Heart left ventricle (tissue), 16 donors: ENCODE results near the gene MARCHF7. TPM values are rescaled to one million over a fixed set of nuclear protein-coding genes. Genes with fewer than 3 reads are reported as not detected.

Experiments used
- ATAC-seq, 4 donors: fragments of 200-7000 bp; cut with Tn5 transposase; one replicate each; pipeline ENCODE4 v1.9.1; 2020 to 2022; ENCODE audit warnings: moderate library complexity in 4 of 4, mild to moderate bottlenecking in 3 of 4, moderate number of reproducible peaks in 1 of 4
- DNase-seq, 5 donors: peaks; one replicate each; pipeline ENCODE4 v3.0.0-alpha.2; 2020
- H3K27ac ChIP-seq, 12 donors: fragments of 200-600 bp; sonication (generic) in 4 of 12; one replicate each; pipeline versions ENCODE4 v1.5.0 to v1.8.0; 2016 to 2022; ENCODE audit warnings: mild to moderate bottlenecking in 2 of 12
- H3K27me3 ChIP-seq, 9 donors: fragments of 200-600 bp; sonication (generic) in 2 of 9; one replicate each; pipeline versions ENCODE4 v1.5.1 to v1.8.0; 2016 to 2022; ENCODE audit warnings: mild to moderate bottlenecking in 3 of 9
- H3K36me3 ChIP-seq, 9 donors: fragments of 200-600 bp; sonication (generic) in 2 of 9; one replicate each; pipeline versions ENCODE4 v1.5.0 to v1.8.0; 2018 to 2022; ENCODE audit warnings: mild to moderate bottlenecking in 2 of 9
- H3K4me1 ChIP-seq, 12 donors: fragments of 200-600 bp; sonication (generic) in 4 of 12; one replicate each; pipeline versions ENCODE4 v1.5.0 to v1.8.0; 2016 to 2022; ENCODE audit warnings: mild to moderate bottlenecking in 3 of 12
- H3K4me3 ChIP-seq, 12 donors: fragments of 200-600 bp; sonication (generic) in 4 of 12; one replicate each; pipeline versions ENCODE4 v1.5.0 to v1.8.0; 2017 to 2022; ENCODE audit warnings: mild to moderate bottlenecking in 9 of 12, moderate library complexity in 4 of 12
- H3K9me3 ChIP-seq, 12 donors: fragments of 200-600 bp; sonication (generic) in 4 of 12; one replicate each; pipeline versions ENCODE4 v1.5.0 to v1.8.0; 2016 to 2022; ENCODE audit warnings: mild to moderate bottlenecking in 1 of 12
- POLR2A ChIP-seq, 2 donors: fragments of 450-650 bp; IDR thresholded peaks; one replicate each; pipeline ENCODE4 v1.6.1; 2017; ENCODE audit warnings: antibody characterized with exemption in 2 of 2, mild to moderate bottlenecking in 2 of 2, moderate library complexity in 2 of 2
- WGBS, 4 donors: extraction: QIAGEN DNeasy Blood & Tissue Kit in 2 of 4; methylation state at CpG; one replicate each; pipeline versions ENCODE4 v1.1.5 to v1.1.7; 2013 to 2018; 5-methylcytosine and 5-hydroxymethylcytosine counted together
- intact Hi-C, 10 donors: fragments of 100-400 bp; cut with DNase I; formaldehyde crosslinking; loops; one replicate each; pipeline versions ENCODE4 v1.11.1 to v1.14.2; 2022
- polyA plus RNA-seq, 2 donors: library from polyadenylated mRNA; stranded (reverse); fragments of 200-250 nt; gene quantifications; one replicate each; pipeline ENCODE4 v1.2.3, GENCODE V29; 2013
- total RNA-seq, 9 donors: library from RNA; depleted of rRNA in 2 of 9; stranded (reverse); fragments of >200 nt in 2 of 9; fragmentation: NEBNext Ultra II Directional in 3 of 9; extraction: Animal tissue kit (Norgen Biotek cat#: 25700) in 3 of 9; gene quantifications; one replicate each; pipeline versions ENCODE4 v1.1.0 to v1.2.4, GENCODE V29; 2016 to 2023
- TF ChIP-seq, protein P1 (sequence below), 12 donors: fragments of 200-600 bp; sonication (generic) in 4 of 12; IDR thresholded peaks; one replicate each; pipeline versions ENCODE4 v1.5.0 to v1.8.0; 2018 to 2022; ENCODE audit warnings: antibody characterized with exemption in 12 of 12, mild to moderate bottlenecking in 5 of 12
- donor health status: ischemic (EF 13 %, LVEDD 7.1; RV severe dilation, severe dysfunction).
- donor health status: healthy with polysubstance abuse.
- donor health status: DM: no; HTN: yes; CAD: no.
- donor health status: DM: no; HTN: no; CAD: no.
- donor health status: ischemic (EF 25% LVEDD 6.9; RV normal size, moderate dysfunction).
- donor health status: ischemic (EF 25% LVEDD 5.7; RV mildly dilated, moderate dysfunction).
- donor health status: healthy.
- donor health status: DM: yes; HTN: yes; CAD: no.
- donor health status: ischemic (EF 35%, LVEDD 5.7; RV mildly dilated, moderate dysfunction).
- donor health status: nonischemic (EF 11% LVEDD 7.7; RV severe dilation, severe dysfunction).
- donor health status: DM: yes; HTN: yes; CAD: no.
- donor health status: PGD.
- donor health status: ischemic (EF 29% LVEDD 5.4; RV normal size, mild dysfunction).
- donor health status: nonischemic (EF 23%, LVEDD 6.1; RV moderate dilation, normal function).

The MARCHF7 gene
- total and polyA plus RNA-seq, 11 donors, result 16.9 to 97.9 (median 84.4) TPM

DNA sequence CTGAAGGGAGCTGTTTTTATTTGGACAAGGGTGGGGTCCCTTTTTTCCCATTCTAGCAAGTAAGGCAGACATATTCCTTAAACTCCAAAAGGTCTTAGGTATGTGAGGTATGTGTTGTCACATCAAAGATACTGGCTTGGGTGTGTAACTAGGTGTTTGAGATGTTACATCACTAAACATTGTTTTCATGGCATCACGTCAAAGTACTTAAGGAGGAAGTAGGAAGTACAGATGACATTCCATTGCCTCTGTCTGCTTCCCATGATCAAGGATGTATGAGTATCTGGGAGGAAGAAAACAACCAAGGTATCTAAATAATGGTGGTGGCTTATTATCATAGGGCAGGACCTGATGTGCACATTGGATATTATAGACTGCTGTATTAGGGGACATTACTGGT lies 46.4 kb downstream of the MARCHF7 start:
- H3K27ac ChIP-seq, result peak overlapping the region in 1 of 12 donors; percentile 18
- H3K4me3 ChIP-seq, result no peak overlapping the region
- 46 to 83% (median 52%) methylated on average over 1 of the region's 1 CpG for WGBS, 4 donors
- H3K36me3 ChIP-seq, result peaks cover 4 to 96% (median 79%) of the 10 kb centered on the region in 9 donors
- TF ChIP-seq, protein P1, sequence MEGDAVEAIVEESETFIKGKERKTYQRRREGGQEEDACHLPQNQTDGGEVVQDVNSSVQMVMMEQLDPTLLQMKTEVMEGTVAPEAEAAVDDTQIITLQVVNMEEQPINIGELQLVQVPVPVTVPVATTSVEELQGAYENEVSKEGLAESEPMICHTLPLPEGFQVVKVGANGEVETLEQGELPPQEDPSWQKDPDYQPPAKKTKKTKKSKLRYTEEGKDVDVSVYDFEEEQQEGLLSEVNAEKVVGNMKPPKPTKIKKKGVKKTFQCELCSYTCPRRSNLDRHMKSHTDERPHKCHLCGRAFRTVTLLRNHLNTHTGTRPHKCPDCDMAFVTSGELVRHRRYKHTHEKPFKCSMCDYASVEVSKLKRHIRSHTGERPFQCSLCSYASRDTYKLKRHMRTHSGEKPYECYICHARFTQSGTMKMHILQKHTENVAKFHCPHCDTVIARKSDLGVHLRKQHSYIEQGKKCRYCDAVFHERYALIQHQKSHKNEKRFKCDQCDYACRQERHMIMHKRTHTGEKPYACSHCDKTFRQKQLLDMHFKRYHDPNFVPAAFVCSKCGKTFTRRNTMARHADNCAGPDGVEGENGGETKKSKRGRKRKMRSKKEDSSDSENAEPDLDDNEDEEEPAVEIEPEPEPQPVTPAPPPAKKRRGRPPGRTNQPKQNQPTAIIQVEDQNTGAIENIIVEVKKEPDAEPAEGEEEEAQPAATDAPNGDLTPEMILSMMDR (IDR thresholded peaks at IDR 0.05), result no peak
- TF ChIP-seq POLR2A (IDR thresholded peaks at IDR 0.05), result no peak
- DNase-seq (no peak), ATAC-seq (no peak)
- peaks cover 0 to 49% (median 26%) of the 10 kb centered on the region in 12 donors for H3K4me1 ChIP-seq
- no peaks in the 10 kb centered on the region for H3K27me3 ChIP-seq
- H3K9me3 ChIP-seq, result no peaks in the 10 kb centered on the region
- intact Hi-C loops, result loop anchor here in 4 of 10 donors (2.0 to 5.0 kb wide), 4 partner anchors 32 to 41 kb away; partner anchors contain the start of gene CD302 (in 1 of the 4)

DNA sequence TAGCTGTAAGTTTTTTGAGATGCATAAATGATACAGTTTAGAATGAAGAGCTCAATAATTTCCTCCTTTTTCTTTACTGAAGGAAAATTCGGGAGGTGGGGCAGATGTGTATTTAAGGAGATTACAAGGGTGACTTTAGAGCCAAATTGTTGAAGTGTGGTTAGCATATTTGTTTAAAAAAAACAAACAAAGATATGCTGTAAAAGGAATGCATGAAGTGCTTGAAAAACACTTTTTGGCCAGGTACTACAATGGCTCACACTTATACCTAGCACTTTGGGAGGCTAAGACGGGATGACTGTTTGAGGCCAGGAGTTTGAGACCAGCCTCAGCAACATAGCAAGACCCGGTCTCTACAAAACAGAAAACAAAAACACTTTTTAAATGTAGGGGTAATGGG lies 47.3 kb downstream of the MARCHF7 start:
- DNase-seq, result no peak
- Histone ChIP-seq H3K36me3 (peaks cover 4 to 96% (median 82%) of the 10 kb centered on the region in 9 donors), H3K9me3 (no peaks in the 10 kb centered on the region), H3K27me3 (no peaks in the 10 kb centered on the region), H3K4me3 (no peak overlapping the region), H3K4me1 (peaks cover 0 to 40% (median 18%) of the 10 kb centered on the region in 12 donors), H3K27ac (no peak overlapping the region)
- intact Hi-C loops, result loop anchor here in 4 of 10 donors (2.0 to 5.0 kb wide), 4 partner anchors 33 to 42 kb away; partner anchors contain the start of gene CD302 (in 1 of the 4)
- 78 to 89% (median 83%) methylated on average over 3 of the region's 3 CpGs for WGBS, 4 donors
- TF ChIP-seq, protein P1 (IDR thresholded peaks at IDR 0.05), result no peak
- no peak for TF ChIP-seq POLR2A (IDR thresholded peaks at IDR 0.05)
- ATAC-seq, result no peak

DNA sequence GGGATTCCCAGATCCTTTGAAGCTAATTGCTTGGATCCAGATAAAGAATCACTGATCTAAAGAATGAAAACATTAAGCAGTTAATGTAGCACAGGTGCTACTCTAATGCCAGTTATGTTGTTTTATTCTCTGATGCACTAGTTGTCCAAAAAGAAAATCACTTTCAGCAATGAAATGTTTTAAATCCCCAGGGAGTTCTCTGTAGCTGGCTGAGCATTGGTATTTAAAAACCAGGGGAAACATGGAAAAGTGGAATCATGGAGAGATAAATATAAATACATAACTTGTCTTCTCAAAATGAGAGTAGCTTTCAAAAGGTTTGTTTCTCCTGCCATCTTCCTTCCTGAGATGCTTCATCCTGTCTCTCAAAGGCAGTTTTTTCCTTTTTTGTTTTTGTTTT lies 48.0 kb downstream of the MARCHF7 start:
- Histone ChIP-seq H3K4me1 (peaks cover 0 to 36% (median 13%) of the 10 kb centered on the region in 12 donors), H3K27me3 (no peaks in the 10 kb centered on the region), H3K27ac (no peak overlapping the region), H3K4me3 (no peak overlapping the region), H3K36me3 (peaks cover 4 to 96% (median 88%) of the 10 kb centered on the region in 9 donors), H3K9me3 (no peaks in the 10 kb centered on the region)
- no peak for DNase-seq
- ATAC-seq, result no peak
- TF ChIP-seq POLR2A (IDR thresholded peaks at IDR 0.05), result no peak
- TF ChIP-seq, protein P1 (IDR thresholded peaks at IDR 0.05), result no peak
- intact Hi-C loops, result no loop called here

DNA sequence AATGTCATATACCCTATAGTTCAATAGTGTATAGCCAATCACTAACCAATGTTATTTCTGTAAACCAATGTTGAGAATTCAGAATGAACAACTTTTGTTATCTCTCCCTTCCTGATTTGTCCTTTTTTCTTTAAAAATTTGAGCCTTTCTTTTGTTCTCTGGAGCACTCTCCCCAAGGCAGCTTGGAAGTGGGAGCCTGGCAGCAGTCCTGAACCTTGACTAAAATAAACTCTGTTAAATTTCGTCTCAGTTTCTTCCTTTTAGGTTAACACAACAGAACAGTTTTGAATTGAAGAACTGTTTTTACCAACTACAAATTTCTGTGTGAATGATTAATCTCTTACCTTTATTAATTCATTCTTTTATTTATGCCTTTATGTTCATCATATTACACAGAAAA lies 49.8 kb downstream of the MARCHF7 start:
- ATAC-seq, result no peak
- peaks cover 4 to 99% (median 94%) of the 10 kb centered on the region in 9 donors for H3K36me3 ChIP-seq
- intact Hi-C loops, result no loop called here
- DNase-seq, result no peak
- no peak overlapping the region for H3K4me3 ChIP-seq
- H3K4me1 ChIP-seq, result peaks cover 0 to 34% (median 10%) of the 10 kb centered on the region in 12 donors
- H3K27me3 ChIP-seq, result no peaks in the 10 kb centered on the region
- WGBS, 4 donors, result 14 to 22% (median 15%) methylated on average over 1 of the region's 1 CpG
- H3K9me3 ChIP-seq, result no peaks in the 10 kb centered on the region
- TF ChIP-seq, protein P1 (IDR thresholded peaks at IDR 0.05), result no peak
- no peak overlapping the region for H3K27ac ChIP-seq

Other genes starting within 250 kb of the MARCHF7 start
- 10 to 100 TPM; 28.2 to 56.5 (median 46.0) TPM for gene BAZ2B, start 96.0 kb upstream of the MARCHF7 start, total RNA-seq
- gene BAZ2B, start 96.0 kb upstream of the MARCHF7 start, polyA plus RNA-seq, result 10 to 100 TPM; 15.3 to 22.6 TPM
- gene CD302, start 85.7 kb downstream of the MARCHF7 start, total RNA-seq, result 10 to 100 TPM in 7 of 9 donors, 1 to 10 TPM in 2; 9.0 to 24.9 (median 13.7) TPM
- gene CD302, start 85.7 kb downstream of the MARCHF7 start, polyA plus RNA-seq, result 1 to 10 TPM; 5.2 to 8.3 TPM
- 1 to 10 TPM in 3 of 9 donors, under 1 TPM in 6; 0.26 to 5.2 (median 0.81) TPM for gene LY75, start 192.2 kb downstream of the MARCHF7 start, total RNA-seq
- under 1 TPM; 0.30 to 0.67 TPM for gene LY75, start 192.2 kb downstream of the MARCHF7 start, polyA plus RNA-seq